Fibroblast of lung (primary cell): ENCODE data around the gene GABRB3.

ENCODE experiments used
- CTCF ChIP-seq, 2 donors: IDR thresholded peaks in 1 of 2; conservative IDR thresholded peaks in 1 of 2; 1 replicate in 1 of 2; 2 replicates in 1 of 2; pipeline ENCODE4 v1.5.1; 2011 to 2012; ENCODE audit warnings: low read length in 2 of 2, control low read depth in 1 of 2, inconsistent platforms in 1 of 2, low read depth in 1 of 2, mild to moderate bottlenecking in 1 of 2
- EZH2 ChIP-seq: IDR thresholded peaks from 2 replicates; pipeline ENCODE4 v1.5.1; 2012; ENCODE audit warnings: low read length, control low read depth, mild to moderate bottlenecking; ENCODE audit errors: missing control alignments

DNA sequence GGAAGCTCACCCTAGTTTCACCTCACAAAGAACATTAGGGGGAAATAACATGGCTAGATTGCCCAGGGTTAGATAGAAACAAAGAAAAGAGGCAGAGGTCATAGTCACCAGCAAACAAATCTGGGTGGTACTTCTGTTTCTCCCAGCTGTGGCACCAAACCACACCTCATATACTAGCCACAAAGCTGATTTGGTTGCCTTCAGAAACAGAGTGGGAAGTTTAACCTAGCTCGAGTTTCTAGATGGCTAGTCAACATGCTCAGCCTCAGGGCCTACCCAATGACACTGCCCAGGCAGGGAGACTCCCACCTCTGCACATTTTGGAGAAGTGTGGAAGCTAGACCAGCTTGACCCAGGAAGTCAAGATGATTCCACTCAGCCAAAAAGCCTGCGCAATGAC is 174.2 kb downstream of the GABRB3 start:
- TF ChIP-seq EZH2, result no peak
- no peak for TF ChIP-seq CTCF (conservative IDR thresholded peaks at IDR 0.05 in 1 of 2, IDR thresholded peaks at IDR 0.05 in 1 of 2; ENCODE audit: low read depth in 1 of 2, low read length in 2 of 2)
